Measurements from ENCODE around the gene NFIA. TPM values are rescaled to one million over a fixed set of nuclear protein-coding genes. Genes with fewer than 3 reads are reported as not detected.

Gene NFIA
- total RNA-seq, 1 experiment from 2014 or later, result 12.6 TPM

- DNase-seq (ENCODE audit: low read depth, low spot score), result no peak
- in situ Hi-C loops (cut with HindIII; ENCODE audit: low pct_unique_long_range_greater_than_20kb, low sequenced_read_pairs), result no loop called here
Observed at GRCh38 chr1:61307422-61308142, 225.2 kb downstream of the NFIA start.

GRCh38 chr1:61310057-61310456 lies 227.7 kb downstream of the NFIA start:
- DNase-seq (ENCODE audit: low read depth, low spot score), result no peak
- in situ Hi-C loops (cut with HindIII; ENCODE audit: low pct_unique_long_range_greater_than_20kb, low sequenced_read_pairs), result no loop called here

GRCh38 chr1:61310538-61310937 lies 228.2 kb downstream of the NFIA start:
- DNase-seq (ENCODE audit: low read depth, low spot score), result no peak
- in situ Hi-C loops (cut with HindIII; ENCODE audit: low pct_unique_long_range_greater_than_20kb, low sequenced_read_pairs), result no loop called here

GRCh38 chr1:61313906-61314422 lies 231.6 kb downstream of the NFIA start:
- no peak for DNase-seq (ENCODE audit: low read depth, low spot score)
- in situ Hi-C loops (cut with HindIII; ENCODE audit: low pct_unique_long_range_greater_than_20kb, low sequenced_read_pairs), result no loop called here

- no peak for DNase-seq (ENCODE audit: low read depth, low spot score)
- in situ Hi-C loops (cut with HindIII; ENCODE audit: low pct_unique_long_range_greater_than_20kb, low sequenced_read_pairs), result no loop called here
Observed at GRCh38 chr1:61315011-61315410, 232.7 kb downstream of the NFIA start.

GRCh38 chr1:61316493-61316892 lies 234.1 kb downstream of the NFIA start:
- no peak for DNase-seq (ENCODE audit: low read depth, low spot score)
- in situ Hi-C loops (cut with HindIII; ENCODE audit: low pct_unique_long_range_greater_than_20kb, low sequenced_read_pairs), result no loop called here

GRCh38 chr1:61318319-61319125 lies 236.2 kb downstream of the NFIA start:
- in situ Hi-C loops (cut with HindIII; ENCODE audit: low pct_unique_long_range_greater_than_20kb, low sequenced_read_pairs), result no loop called here

GRCh38 chr1:61320575-61320974 lies 238.2 kb downstream of the NFIA start:
- DNase-seq (ENCODE audit: low read depth, low spot score), result no peak
- in situ Hi-C loops (cut with HindIII; ENCODE audit: low pct_unique_long_range_greater_than_20kb, low sequenced_read_pairs), result no loop called here

More at GRCh38 chr1:61318319-61319125, 236.2 kb downstream of the NFIA start:
- DNase-seq (ENCODE audit: low read depth, low spot score), result no peak

- no peak for DNase-seq (ENCODE audit: low read depth, low spot score)
- in situ Hi-C loops (cut with HindIII; ENCODE audit: low pct_unique_long_range_greater_than_20kb, low sequenced_read_pairs), result no loop called here
Observed at GRCh38 chr1:61322008-61322744, 239.8 kb downstream of the NFIA start.

GRCh38 chr1:61322769-61323168 lies 240.4 kb downstream of the NFIA start:
- in situ Hi-C loops (cut with HindIII; ENCODE audit: low pct_unique_long_range_greater_than_20kb, low sequenced_read_pairs), result no loop called here
- no peak for DNase-seq (ENCODE audit: low read depth, low spot score)

- in situ Hi-C loops (cut with HindIII; ENCODE audit: low pct_unique_long_range_greater_than_20kb, low sequenced_read_pairs), result no loop called here
- DNase-seq (ENCODE audit: low read depth, low spot score), result no peak
Observed at GRCh38 chr1:61323681-61324328, 241.4 kb downstream of the NFIA start.

GRCh38 chr1:61326713-61327112 lies 244.4 kb downstream of the NFIA start:
- DNase-seq (ENCODE audit: low read depth, low spot score), result no peak
- in situ Hi-C loops (cut with HindIII; ENCODE audit: low pct_unique_long_range_greater_than_20kb, low sequenced_read_pairs), result no loop called here

- in situ Hi-C loops (cut with HindIII; ENCODE audit: low pct_unique_long_range_greater_than_20kb, low sequenced_read_pairs), result no loop called here
- DNase-seq (ENCODE audit: low read depth, low spot score), result no peak
Observed at GRCh38 chr1:61327436-61327835, 245.1 kb downstream of the NFIA start.

GRCh38 chr1:61329556-61329955 lies 247.2 kb downstream of the NFIA start:
- in situ Hi-C loops (cut with HindIII; ENCODE audit: low pct_unique_long_range_greater_than_20kb, low sequenced_read_pairs), result no loop called here

GRCh38 chr1:61330018-61330417 lies 247.7 kb downstream of the NFIA start:
- in situ Hi-C loops (cut with HindIII; ENCODE audit: low pct_unique_long_range_greater_than_20kb, low sequenced_read_pairs), result no loop called here

More at GRCh38 chr1:61329556-61329955, 247.2 kb downstream of the NFIA start:
- no peak for DNase-seq (ENCODE audit: low read depth, low spot score)

GRCh38 chr1:61330571-61330970 lies 248.2 kb downstream of the NFIA start:
- in situ Hi-C loops (cut with HindIII; ENCODE audit: low pct_unique_long_range_greater_than_20kb, low sequenced_read_pairs), result no loop called here

More at GRCh38 chr1:61330018-61330417, 247.7 kb downstream of the NFIA start:
- DNase-seq (ENCODE audit: low read depth, low spot score), result no peak

GRCh38 chr1:61332196-61332753 lies 249.9 kb downstream of the NFIA start:
- in situ Hi-C loops (cut with HindIII; ENCODE audit: low pct_unique_long_range_greater_than_20kb, low sequenced_read_pairs), result no loop called here
- no peak for DNase-seq (ENCODE audit: low read depth, low spot score)

More at GRCh38 chr1:61330571-61330970, 248.2 kb downstream of the NFIA start:
- DNase-seq (ENCODE audit: low read depth, low spot score), result no peak

Measured in SK-MEL-5 (cell line).